CD14-positive monocyte (primary cell): ENCODE measurements around the gene ADRM1. TPM values are rescaled to one million over a fixed set of nuclear protein-coding genes. Genes with fewer than 3 reads are reported as not detected.

ENCODE experiments used
- DNase-seq, 3 donors: peaks; one replicate each; pipeline ENCODE4 v3.0.0-alpha.2; 2011 to 2022
- H2AFZ ChIP-seq: 2 replicates; pipeline ENCODE4 v1.6.0; 2012; ENCODE audit warnings: mild to moderate bottlenecking, low read depth, low read length, inconsistent platforms; ENCODE audit not compliant: insufficient read depth, poor library complexity, severe bottlenecking
- H3K27ac ChIP-seq, 2 donors: 1 replicate in 1 of 2; 2 replicates in 1 of 2; pipeline ENCODE4 v1.5.1; 2012 to 2013; ENCODE audit warnings: low read length in 2 of 2, control low read depth in 1 of 2, inconsistent platforms in 1 of 2, low read depth in 1 of 2, mild to moderate bottlenecking in 1 of 2
- H3K27me3 ChIP-seq, 2 donors: one replicate each; pipeline versions ENCODE4 v1.6.0 to v1.6.1; 2011 to 2013; ENCODE audit warnings: low read length in 2 of 2; ENCODE audit not compliant: control insufficient read depth in 2 of 2, insufficient read depth in 2 of 2
- H3K36me3 ChIP-seq, 2 donors: replicated peaks in 1 of 2; 1 replicate in 1 of 2; 2 replicates in 1 of 2; pipeline versions ENCODE4 v1.5.1 to v1.6.1; 2012 to 2013; ENCODE audit warnings: low read length in 2 of 2, control low read depth in 1 of 2, inconsistent platforms in 1 of 2, mild to moderate bottlenecking in 1 of 2; ENCODE audit not compliant: insufficient read depth in 2 of 2, control insufficient read depth in 1 of 2
- H3K4me1 ChIP-seq, 2 donors: 1 replicate in 1 of 2; 2 replicates in 1 of 2; pipeline versions ENCODE4 v1.5.1 to v1.6.1; 2012 to 2013; ENCODE audit warnings: low read length in 2 of 2, control low read depth in 1 of 2, inconsistent platforms in 1 of 2, mild to moderate bottlenecking in 1 of 2, moderate library complexity in 1 of 2; ENCODE audit not compliant: insufficient read depth in 2 of 2, control insufficient read depth in 1 of 2
- H3K4me2 ChIP-seq: replicated peaks from 2 replicates; pipeline ENCODE3; 2012; ENCODE audit warnings: low read length, moderate library complexity, mild to moderate bottlenecking; ENCODE audit not compliant: poor library complexity, severe bottlenecking; ENCODE audit errors: extremely low read depth
- H3K4me3 ChIP-seq, 3 experiments: fragments of 200-600 bp in 1 of 3; sonication (generic) in 1 of 3; replicated peaks in 1 of 3; 1 replicate in 2 of 3; 2 replicates in 1 of 3; pipeline ENCODE4 v1.5.1; 2011 to 2013; ENCODE audit warnings: low read length in 3 of 3, mild to moderate bottlenecking in 3 of 3, control low read depth in 2 of 3, low read depth in 2 of 3, inconsistent platforms in 1 of 3, moderate library complexity in 1 of 3
- H3K79me2 ChIP-seq: 2 replicates; pipeline ENCODE4 v1.6.0; 2012; ENCODE audit warnings: mild to moderate bottlenecking, control low read depth, inconsistent platforms, low read length, moderate library complexity; ENCODE audit not compliant: insufficient read depth
- H3K9ac ChIP-seq: 2 replicates; pipeline ENCODE4 v1.6.0; 2017; ENCODE audit warnings: low read length, mild to moderate bottlenecking; ENCODE audit not compliant: insufficient read depth, poor library complexity, severe bottlenecking
- H3K9me3 ChIP-seq, 2 donors: replicated peaks in 1 of 2; 1 replicate in 1 of 2; 2 replicates in 1 of 2; pipeline versions ENCODE4 v1.5.1 to v1.6.1; 2012 to 2013; ENCODE audit warnings: low read length in 2 of 2, control low read depth in 1 of 2; ENCODE audit not compliant: control insufficient read depth in 1 of 2, insufficient read depth in 1 of 2
- H4K20me1 ChIP-seq: 2 replicates; pipeline ENCODE4 v1.6.0; 2012; ENCODE audit warnings: mild to moderate bottlenecking, low read length, control low read depth, moderate library complexity; ENCODE audit not compliant: insufficient read depth
- H3K27ac Mint-ChIP-seq, 7 donors: one replicate each; pipeline ENCODE4 v1.8.0; 2020; ENCODE audit warnings: mild to moderate bottlenecking in 7 of 7, mixed read lengths in 7 of 7, moderate library complexity in 6 of 7, inconsistent platforms in 2 of 7
- H3K27me3 Mint-ChIP-seq, 3 donors: one replicate each; pipeline ENCODE4 v1.8.0; 2021 to 2022; ENCODE audit warnings: low read depth in 3 of 3, mild to moderate bottlenecking in 3 of 3, mixed read lengths in 3 of 3, moderate library complexity in 3 of 3, inconsistent platforms in 1 of 3
- H3K36me3 Mint-ChIP-seq, 2 donors: one replicate each; pipeline ENCODE4 v1.8.0; 2020; ENCODE audit warnings: mixed read lengths in 2 of 2, inconsistent platforms in 1 of 2, mild to moderate bottlenecking in 1 of 2
- H3K4me1 Mint-ChIP-seq: one replicate; pipeline ENCODE4 v1.8.0; 2020; ENCODE audit warnings: mild to moderate bottlenecking, mixed read lengths
- H3K4me3 Mint-ChIP-seq, 2 donors: one replicate each; pipeline ENCODE4 v1.8.0; 2020; ENCODE audit warnings: mild to moderate bottlenecking in 2 of 2, mixed read lengths in 2 of 2, moderate library complexity in 1 of 2
- H3K9me3 Mint-ChIP-seq, 7 donors: one replicate each; pipeline ENCODE4 v1.8.0; 2020 to 2022; ENCODE audit warnings: mixed read lengths in 7 of 7, mild to moderate bottlenecking in 6 of 7, moderate library complexity in 6 of 7, inconsistent platforms in 2 of 7
- CTCF ChIP-seq: fragments of 200-600 bp; IDR thresholded peaks from one replicate; pipeline ENCODE4 v1.8.0; 2022; ENCODE audit warnings: antibody characterized with exemption, mild to moderate bottlenecking
- WGBS: methylation state at CpG from one replicate; pipeline ENCODE4 v1.1.5; 2013; ENCODE audit warnings: missing lambda C conversion rate; ENCODE audit not compliant: insufficient coverage; 5-methylcytosine and 5-hydroxymethylcytosine counted together
- intact Hi-C, 2 donors: fragments of 100-400 bp; cut with micrococcal nuclease; formaldehyde crosslinking; loops; one replicate each; pipeline versions ENCODE4 v1.15.0 to v1.15.1; 2023
- polyA plus RNA-seq, 3 donors: library from polyadenylated mRNA; depleted of rRNA in 1 of 3; unstranded in 2 of 3; stranded (reverse) in 1 of 3; fragments of 300-500 nt in 2 of 3; fragments of >200 nt in 1 of 3; fragmentation: Illumina TruSeq in 2 of 3; gene quantifications; 1 replicate in 2 of 3; 2 replicates in 1 of 3; pipeline ENCODE4 v1.2.3, GENCODE V29; 2012 to 2021

Gene ADRM1
- polyA plus RNA-seq, 3 donors: 63.3 to 81.5 (median 72.5) TPM

GRCh38 chr20:62311832-62312661, 9.2 kb downstream of the ADRM1 start:
- 91% methylated on average over 58 of the region's 60 CpGs for WGBS
- H3K27me3 ChIP-seq: no peaks in the 10 kb centered on the region
- peaks cover 21 to 22% of the 10 kb centered on the region in 2 donors for H3K36me3 ChIP-seq
- H3K79me2 ChIP-seq: no peaks in the 10 kb centered on the region
- no peaks in the 10 kb centered on the region for H3K4me1 Mint-ChIP-seq
- H3K4me1 ChIP-seq: no peaks in the 10 kb centered on the region
- H3K9me3 ChIP-seq: no peaks in the 10 kb centered on the region
- H3K4me2 ChIP-seq: no peak overlapping the region
- H3K9ac ChIP-seq: no peak overlapping the region
- no peak overlapping the region for H3K27ac Mint-ChIP-seq
- H3K9me3 Mint-ChIP-seq: peaks cover 0 to 1% (median 0%) of the 10 kb centered on the region in 7 donors
- TF ChIP-seq CTCF: no peak
- H3K27ac ChIP-seq: no peak overlapping the region
- no peak overlapping the region for H2AFZ ChIP-seq
- H3K36me3 Mint-ChIP-seq: peaks cover 19 to 25% of the 10 kb centered on the region in 2 donors
- H3K4me3 ChIP-seq: no peak overlapping the region
- intact Hi-C loops: no loop called here
- H4K20me1 ChIP-seq: peaks cover 18% of the 10 kb centered on the region
- no peak overlapping the region for H3K4me3 Mint-ChIP-seq
- H3K27me3 Mint-ChIP-seq: peaks cover 0 to 2% (median 1%) of the 10 kb centered on the region in 3 donors
- DNase-seq: no peak

DNA sequence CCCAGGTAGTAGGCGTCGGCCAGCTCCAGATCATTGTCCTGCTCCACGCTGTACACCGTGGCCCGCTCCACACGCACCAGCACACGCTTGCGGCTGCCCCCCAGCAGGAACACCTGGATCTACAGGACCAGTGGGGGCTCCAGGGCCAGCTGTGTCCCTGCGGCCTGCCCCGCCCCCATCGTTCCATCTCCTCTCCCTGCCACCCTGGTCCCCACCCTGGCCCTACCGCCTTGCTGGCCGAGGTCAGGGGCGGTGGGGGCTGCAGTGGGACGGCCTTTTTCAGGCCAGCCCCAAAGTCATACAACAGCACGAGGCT, 9.8 kb downstream of the ADRM1 start:
- Histone ChIP-seq H3K27me3 (no peaks in the 10 kb centered on the region), H4K20me1 (peaks cover 12% of the 10 kb centered on the region), H3K4me3 (no peak overlapping the region), H2AFZ (no peak overlapping the region), H3K9me3 (peaks cover 0 to 5% of the 10 kb centered on the region in 2 donors), H3K36me3 (peaks cover 15 to 16% of the 10 kb centered on the region in 2 donors), H3K9ac (no peak overlapping the region), H3K79me2 (no peaks in the 10 kb centered on the region), H3K4me2 (no peak overlapping the region), H3K27ac (no peak overlapping the region), H3K4me1 (no peaks in the 10 kb centered on the region)
- Mint-ChIP-seq H3K27ac (no peak overlapping the region), H3K4me3 (no peak overlapping the region), H3K36me3 (peaks cover 13 to 20% of the 10 kb centered on the region in 2 donors), H3K9me3 (peaks cover 0 to 2% (median 0%) of the 10 kb centered on the region in 7 donors), H3K27me3 (peaks cover 0 to 2% (median 1%) of the 10 kb centered on the region in 3 donors), H3K4me1 (no peaks in the 10 kb centered on the region)
- TF ChIP-seq CTCF: no peak
- WGBS: 93% methylated on average over 14 of the region's 16 CpGs
- intact Hi-C loops: no loop called here
- no peak for DNase-seq
